Right renal pelvis (tissue), 4 donors: Measurements from ENCODE around the gene XKR7. TPM values are rescaled to one million over a fixed set of nuclear protein-coding genes. Genes with fewer than 3 reads are reported as not detected.

Source experiments
- DNase-seq, 4 donors: peaks; one replicate each; pipeline ENCODE4 v3.0.0-alpha.2; 2013; ENCODE audit warnings: low read depth in 4 of 4, low spot score in 3 of 4, missing footprints in 1 of 4
- polyA plus RNA-seq, 4 donors: library from polyadenylated mRNA; unstranded; fragments of 120-200 nt; gene quantifications; one replicate each; pipeline ENCODE4 v1.2.1, GENCODE V29; 2013; ENCODE audit not compliant: insufficient read length in 4 of 4

XKR7 gene
- polyA plus RNA-seq, 4 donors = 0.26 to 0.39 (median 0.37) TPM

DNA sequence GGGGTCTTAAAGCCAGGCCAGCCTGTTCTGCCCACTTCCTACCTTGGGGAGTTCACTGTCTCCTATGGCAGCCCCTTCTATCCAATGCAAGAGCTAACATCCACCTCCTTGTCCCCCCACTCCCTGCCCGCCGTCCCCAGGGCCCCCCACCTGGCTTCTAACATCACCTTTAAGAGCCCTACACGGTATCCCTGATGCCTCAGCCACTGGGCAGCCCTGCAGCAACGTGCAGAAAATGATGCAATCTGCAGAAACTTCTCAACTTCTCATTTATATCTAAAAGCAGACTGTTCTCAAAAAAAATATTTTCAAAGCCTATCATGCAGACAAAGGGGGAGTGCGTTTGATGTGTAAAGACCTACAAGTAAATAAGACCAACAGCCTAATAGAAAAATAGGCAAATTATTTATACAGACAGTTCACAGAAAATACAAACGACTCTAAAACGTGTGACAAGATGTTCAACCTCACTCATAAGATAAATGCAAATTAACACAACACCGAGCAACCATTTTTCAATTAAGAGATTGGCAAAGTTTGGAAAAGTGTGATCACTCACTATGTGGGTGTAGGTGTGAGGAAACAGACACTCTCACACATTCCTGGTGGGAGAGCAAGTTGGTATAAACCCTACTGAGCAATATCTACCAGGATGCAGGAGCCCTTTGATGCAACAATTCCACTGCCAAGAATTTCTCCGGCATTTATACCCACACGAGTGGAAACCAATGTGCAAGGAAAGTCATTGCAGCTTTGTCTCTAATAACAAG is 69.0 kb downstream of the XKR7 start:
- no peak for DNase-seq

DNA sequence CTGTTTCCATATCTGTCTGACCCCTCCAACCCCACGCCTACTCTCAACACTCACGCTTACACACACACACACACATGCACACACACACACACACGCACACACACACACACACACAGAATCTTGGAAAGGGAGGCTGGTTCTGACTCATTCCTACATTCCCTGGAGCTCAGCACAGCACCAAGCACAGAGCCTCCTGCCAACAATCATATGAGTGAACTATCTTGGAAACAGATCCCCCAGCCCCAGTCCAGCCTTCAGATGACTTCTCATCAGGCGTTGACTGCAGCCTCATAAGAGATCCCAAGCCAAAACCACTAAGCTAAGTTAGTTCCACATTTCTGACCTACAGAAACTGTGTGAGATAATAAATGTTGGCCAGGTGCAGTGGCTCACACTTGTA is 70.0 kb downstream of the XKR7 start:
- DNase-seq = no peak

DNA sequence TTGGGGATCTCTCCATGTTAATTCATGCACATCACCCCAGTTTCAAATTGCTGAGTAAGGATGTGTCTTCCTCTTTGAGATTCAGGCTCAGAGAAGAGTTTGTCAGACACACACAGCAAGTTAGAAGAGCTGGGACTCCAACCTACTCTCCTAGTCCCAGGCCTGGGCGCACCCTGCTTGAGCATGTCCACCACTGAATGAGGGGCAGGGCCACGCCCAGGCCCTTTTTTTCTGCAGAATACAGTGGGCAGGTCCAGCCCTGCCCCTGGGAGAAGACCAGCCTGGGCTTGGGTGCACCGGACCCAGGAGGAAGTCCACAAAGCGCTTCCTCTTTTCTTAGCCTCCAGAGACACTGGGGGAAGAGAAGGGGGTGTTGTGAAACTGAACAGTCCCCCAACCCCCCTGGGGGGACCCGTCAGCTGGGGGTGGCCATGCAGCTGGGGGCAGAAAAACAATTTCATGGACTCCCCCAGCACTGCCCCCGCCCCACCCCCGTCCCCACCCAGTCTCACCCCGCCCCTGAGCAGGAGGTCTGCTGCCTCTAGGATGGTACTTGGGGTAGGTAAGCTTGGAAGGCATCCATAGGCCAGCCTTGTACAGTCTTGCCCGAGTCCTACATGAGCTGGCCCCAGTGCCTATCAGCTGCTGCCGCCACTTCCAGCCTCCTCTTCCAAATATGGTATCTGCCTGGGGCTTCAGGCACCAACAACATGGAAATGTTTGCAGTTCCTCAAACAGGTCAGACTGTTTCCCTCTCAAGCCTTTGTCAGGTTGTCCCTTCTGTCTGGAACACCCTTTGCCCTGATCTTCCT is 72.4 kb downstream of the XKR7 start:
- no peak for DNase-seq

DNA sequence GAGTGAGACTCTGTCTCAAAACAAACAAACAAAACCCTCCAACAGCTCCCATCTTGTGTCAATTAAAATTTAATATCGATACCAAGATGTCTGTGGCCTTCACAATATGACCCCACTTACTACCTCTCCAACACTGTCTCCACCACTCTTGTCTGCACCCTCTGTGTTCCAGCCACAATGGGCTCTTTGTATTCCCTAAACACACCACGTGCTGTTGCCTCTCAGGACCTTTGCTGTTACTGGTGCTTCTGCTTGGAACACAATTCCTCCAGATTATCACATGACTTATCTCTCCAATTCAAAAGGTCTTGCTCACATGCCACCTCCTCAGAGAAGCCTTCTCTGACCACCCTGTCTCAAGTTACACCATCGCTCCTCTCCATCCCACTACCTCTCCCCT is 78.0 kb downstream of the XKR7 start:
- no peak for DNase-seq

DNA sequence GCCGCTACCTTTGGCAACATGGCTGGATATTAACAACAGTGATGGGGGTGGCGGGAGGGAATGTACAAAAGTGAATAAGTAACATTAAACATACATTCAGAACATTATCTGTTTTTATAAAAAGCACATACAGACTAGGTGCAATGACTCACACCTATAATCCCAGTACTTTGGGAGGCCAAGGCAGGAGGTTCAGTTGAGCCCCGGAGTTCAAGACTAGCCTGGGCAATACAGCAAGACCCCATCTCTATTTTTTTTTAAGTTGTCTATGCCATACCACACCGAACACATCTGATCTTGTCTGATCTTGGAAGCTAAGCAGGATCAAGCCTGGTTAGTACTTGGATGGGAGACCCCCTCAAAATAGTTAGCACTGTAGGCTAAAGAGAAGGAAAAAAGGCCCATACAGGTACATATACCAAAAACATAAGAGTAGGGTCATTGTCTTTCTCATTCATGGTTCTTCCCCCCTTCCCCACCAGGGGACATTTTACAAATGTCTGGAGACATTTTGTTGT is 82.4 kb downstream of the XKR7 start:
- no peak for DNase-seq

DNA sequence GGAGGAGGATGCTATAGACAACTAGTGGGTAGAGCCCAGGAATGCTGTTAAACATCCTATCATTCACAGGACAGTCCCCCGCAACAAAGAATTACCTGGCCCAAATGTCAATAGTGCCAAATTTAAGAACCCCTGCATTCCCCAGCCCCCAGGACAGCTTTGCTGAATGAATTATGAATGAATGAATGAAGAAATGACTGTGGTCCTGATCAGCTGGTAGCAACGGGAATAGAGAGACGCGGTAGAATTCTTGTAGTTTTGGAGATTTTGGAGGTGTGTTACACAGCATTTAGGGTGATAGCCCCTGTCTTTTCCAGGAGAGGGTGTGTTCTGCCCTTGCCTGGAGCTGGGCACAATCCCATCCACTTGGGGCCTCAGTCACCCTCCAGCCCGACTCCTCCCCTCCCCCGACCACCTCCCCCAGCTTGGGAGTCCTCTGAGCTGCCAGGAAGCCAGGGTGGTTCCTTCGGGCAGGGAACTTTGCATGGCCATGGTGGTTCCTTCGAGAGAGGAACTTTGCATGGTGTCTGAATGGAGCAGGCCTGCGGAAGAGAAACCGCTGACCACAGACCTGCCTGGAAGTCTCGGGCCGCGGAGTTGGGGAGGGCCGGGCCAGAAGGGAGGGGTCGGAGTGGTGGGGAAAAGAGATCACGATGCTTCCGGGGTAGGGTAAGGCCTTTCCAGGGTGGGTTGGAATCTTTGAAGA is 83.1 kb downstream of the XKR7 start:
- no peak for DNase-seq

DNA sequence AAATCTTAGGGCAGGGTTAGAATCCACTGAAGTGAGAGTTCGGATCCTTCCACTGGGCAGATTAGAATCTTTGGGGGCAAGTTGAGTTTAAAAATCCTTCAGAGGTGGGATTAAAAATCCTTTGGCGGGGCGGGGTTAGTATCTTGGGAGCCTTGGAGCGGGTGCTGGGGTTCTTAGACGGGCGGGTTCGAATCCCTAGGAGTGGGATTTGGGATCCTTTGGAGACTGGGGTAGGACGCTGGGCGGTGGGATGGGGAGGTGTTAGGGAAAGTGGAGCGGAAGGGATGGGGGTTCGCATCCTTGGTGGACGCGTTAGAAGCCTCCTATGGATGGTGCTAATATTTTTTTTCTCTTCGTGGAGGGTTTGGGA is 83.8 kb downstream of the XKR7 start:
- no peak for DNase-seq

DNA sequence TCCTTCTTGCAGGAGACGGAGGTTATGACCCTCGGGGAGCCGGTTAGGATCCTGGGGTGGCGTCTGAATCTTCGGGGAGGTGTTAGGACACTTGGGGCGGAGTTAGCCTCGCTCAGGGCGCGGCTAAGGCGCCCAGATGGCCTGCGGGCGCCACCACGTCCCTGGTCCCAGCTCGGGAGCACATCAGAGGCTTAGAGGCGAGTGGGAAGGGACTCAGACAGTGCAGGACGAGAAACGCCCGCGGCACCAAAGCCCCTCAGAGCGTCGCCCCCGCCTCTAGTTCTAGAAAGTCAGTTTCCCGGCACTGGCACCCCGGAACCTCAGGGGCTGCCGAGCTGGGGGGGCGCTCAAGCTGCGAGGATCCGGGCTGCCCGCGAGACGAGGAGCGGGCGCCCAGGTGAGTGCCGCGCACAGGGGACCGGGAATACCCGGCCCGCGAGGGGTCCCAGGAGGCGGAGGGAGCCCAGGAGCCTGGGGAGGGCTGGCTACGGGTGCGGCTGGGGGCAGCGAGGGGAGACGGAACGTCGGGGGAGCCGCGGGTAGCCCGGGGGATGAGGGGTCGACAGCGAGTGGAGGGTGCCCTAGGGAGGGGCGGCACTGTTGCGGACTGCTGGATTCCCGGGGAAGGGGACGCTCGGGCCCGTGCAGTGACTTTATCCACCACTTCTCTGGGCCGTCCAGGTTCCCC is 84.3 kb downstream of the XKR7 start, which contains the start of gene HCK:
Gene HCK (plus strand): TSS at position 153 of the 688 bp plus-strand sequence.
- no peak for DNase-seq

DNA sequence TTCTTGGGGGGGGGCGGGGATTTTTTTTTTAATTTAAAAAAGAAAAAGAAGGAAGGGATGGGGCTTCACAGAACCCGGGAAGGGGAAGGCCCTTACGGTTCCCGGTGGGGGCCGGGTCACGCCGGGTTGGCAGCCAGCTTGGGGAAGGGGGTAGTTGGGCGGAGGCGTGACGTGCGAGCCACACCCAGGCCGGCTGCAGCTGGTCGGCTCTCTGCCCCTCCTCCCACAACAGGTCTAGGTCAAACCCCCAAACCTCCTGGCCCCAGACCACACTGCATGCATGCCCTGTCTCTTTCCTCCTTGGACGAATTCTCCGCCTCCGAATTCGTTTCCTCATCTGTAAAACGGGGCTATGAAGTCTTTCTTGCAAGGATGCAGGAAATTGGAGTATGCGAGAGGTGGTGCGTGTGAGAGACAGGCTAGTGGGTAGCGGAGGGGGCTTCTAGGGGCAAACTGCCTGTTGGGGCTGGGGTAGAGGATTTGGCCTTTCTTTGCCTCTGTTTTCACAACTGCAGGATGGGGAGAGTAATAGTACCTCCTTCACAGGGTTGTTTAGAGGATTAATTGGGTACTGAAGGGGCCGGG is 84.9 kb downstream of the XKR7 start:
- no peak for DNase-seq

Other genes with a start within 250 kb of the XKR7 start
- 10 to 100 TPM; 75.2 to 87.9 (median 85.4) TPM for gene BCL2L1, start 245.3 kb upstream of the XKR7 start, polyA plus RNA-seq
- 10 to 100 TPM; 46.9 to 50.8 (median 48.5) TPM for gene TPX2, start 228.9 kb upstream of the XKR7 start, polyA plus RNA-seq
- under 1 TPM; 0.44 to 0.94 (median 0.75) TPM for gene MYLK2, start 148.8 kb upstream of the XKR7 start, polyA plus RNA-seq
- 1 to 10 TPM; 6.5 to 8.9 (median 7.4) TPM for gene FOXS1, start 122.5 kb upstream of the XKR7 start, polyA plus RNA-seq
- gene DUSP15, start 97.6 kb upstream of the XKR7 start, polyA plus RNA-seq = 10 to 100 TPM; 16.1 to 23.1 (median 19.2) TPM
- gene TTLL9, start 97.5 kb upstream of the XKR7 start, polyA plus RNA-seq = 1 to 10 TPM; 3.1 to 5.6 (median 3.2) TPM
- 10 to 100 TPM; 18.7 to 21.9 (median 20.4) TPM for gene PDRG1, start 16.1 kb upstream of the XKR7 start, polyA plus RNA-seq
- gene CCM2L, start 42.3 kb downstream of the XKR7 start, polyA plus RNA-seq = 1 to 10 TPM; 7.0 to 8.5 (median 7.7) TPM
- 1 to 10 TPM; 2.0 to 2.9 (median 2.6) TPM for gene HCK, start 84.1 kb downstream of the XKR7 start, polyA plus RNA-seq
- 10 to 100 TPM; 69.8 to 74.8 (median 73.5) TPM for gene TM9SF4, start 141.6 kb downstream of the XKR7 start, polyA plus RNA-seq
- 10 to 100 TPM; 19.9 to 23.6 (median 20.8) TPM for gene PLAGL2, start 239.6 kb downstream of the XKR7 start, polyA plus RNA-seq
- gene POFUT1, start 239.7 kb downstream of the XKR7 start, polyA plus RNA-seq = 10 to 100 TPM; 46.6 to 55.5 (median 49.2) TPM